KG1 (cell line): Measurements from ENCODE around the gene EPAS1.

Experiments
- DNase-seq: peaks from one replicate; lab custom pipeline; 2025; lab: John Stamatoyannopoulos, UW

Gene EPAS1

DNA sequence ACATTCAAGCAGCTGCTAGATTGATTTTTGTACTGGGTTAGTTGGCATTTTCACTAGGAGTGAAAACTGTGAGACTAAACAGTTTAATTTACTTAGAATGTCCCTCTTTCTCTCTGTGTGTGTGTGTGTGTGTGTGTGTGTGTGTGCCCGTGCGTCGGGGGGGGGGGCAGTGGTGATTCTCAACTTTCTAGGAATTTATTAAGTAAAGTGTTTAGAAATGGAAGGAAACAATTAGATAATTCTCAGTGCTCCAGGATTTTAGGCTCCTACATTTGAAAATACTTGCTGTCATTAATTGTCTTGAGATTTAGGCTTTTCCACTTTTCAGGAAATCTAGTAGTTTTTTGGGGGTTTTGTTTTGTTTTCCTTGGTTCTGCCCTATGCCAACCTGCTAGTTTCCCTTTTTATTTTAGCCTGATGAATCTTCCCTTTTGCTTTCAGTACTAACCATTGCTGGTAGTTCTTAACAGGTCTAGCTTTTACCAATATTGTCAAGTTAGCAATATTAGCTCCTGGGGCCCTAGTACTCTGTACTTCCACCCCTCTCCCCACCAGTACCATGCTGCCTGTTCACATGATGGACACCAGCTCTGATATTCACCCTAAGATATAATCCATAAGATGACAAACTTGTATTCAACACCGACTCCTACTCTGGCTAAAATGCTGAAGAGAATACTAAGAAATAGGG, 4.9 kb downstream of the EPAS1 start:
- no peak for DNase-seq

DNA sequence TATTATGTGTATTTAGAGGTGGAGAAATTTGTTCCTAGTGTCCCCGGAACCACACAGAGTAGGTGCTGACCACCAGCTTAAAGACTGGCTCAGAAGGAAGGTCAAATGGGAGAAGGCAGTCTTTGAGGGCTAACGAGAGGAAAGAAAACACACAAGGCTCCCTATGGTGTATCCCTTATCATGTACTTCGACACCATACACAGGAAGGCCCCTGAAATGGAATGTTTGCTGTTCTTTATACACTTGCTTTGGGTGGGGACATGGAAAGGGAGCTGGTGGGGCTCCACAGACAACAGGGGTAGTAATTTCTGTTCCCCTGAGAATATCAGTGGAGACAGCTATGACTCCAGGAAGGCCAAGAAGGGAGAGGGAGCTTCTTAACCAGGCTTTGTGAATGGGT, 6.0 kb downstream of the EPAS1 start:
- DNase-seq = no peak

DNA sequence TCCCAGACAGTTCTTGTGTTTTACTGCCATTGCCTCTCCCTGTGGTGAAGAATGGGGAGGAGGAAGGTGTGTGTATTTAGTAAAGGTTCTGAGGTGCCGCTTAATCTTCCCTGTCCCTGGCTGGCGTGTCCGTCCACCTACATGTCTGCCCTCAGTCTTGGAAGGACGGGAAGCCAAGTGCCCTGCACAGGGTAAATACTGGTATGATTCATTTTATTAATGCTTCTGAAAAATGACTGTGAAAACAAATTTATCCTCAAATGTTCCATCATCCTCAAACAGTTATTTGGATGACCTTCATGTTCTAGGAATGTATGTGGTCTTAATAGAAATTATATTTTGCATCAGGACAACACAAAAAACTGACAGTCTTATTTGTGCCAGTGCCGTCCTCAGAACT, 6.6 kb downstream of the EPAS1 start:
- no peak for DNase-seq

DNA sequence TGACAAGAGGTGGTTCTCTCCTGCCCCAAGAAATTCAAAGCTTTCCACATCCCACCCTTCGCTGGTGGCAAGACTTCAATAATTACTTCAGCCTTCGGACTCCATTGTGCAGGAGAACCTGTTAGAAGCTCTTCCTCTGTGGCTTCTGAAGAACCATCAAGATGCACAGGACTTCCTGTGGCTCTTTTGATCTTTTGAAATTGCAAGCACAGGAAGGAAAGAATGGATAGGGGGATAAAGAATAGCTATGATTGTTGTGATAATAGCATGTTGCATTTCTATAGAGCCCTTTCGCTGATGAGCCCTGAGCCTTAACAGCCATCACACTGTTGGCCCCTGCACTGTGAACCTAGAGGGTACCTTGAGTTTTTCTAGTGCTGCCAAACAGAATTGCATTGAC, 7.4 kb downstream of the EPAS1 start:
- no peak for DNase-seq

DNA sequence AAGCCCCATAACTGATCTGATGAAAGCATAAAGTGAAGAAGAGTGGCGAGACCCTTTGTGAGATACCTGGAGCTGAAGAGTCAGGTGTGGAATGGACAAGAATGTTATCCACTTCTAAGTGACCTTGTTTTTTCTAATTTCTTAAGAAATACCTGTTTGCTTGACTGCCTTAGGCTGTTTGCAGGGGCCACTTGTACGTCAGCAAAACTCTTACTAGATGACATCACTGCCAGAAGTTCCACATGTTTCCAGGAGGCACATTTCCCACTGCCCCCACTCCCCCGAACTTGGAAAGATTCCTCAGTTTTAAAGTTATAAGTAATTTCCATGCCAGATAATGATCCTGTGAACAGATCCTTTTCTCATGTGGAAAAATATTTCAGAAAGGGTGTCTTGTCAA, 8.0 kb downstream of the EPAS1 start:
- DNase-seq = no peak

DNA sequence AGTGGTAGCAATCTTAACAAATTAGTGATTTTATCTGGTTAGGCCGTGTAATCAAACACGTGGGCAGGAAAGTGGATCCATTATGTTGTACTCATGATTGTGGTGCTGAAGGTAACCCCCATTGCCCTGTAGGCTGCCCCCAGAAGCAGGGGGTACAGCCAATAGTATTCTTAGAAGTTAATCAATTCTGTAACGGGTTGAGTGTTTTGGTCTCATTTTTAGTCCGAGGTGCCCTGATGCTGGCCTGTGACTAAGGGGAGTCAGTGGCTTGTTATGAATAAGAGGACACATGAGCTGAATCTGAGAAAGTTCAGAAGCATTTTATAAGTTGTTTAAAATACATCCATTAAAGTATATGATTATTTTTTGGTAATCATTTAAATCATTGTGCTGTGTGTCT, 8.6 kb downstream of the EPAS1 start:
- no peak for DNase-seq

DNA sequence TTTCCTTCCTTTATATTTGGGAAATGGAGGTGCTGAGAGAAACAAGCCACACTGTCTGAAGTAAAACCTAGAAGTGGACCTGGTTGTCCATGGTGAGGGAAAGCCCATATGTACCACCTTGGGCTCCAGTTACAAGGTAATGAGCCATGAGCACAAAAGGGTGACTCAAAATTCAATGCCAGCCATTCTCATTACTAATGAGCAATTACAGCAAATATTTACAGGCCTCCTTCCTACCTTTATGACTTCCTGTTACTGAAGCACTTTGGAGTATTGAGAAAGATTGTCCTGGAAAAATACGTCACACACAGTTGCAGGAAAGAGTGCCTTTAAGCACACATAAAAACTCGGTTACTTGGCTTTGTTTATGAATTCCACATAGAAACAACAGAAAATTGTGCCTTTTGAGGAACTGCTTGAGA, 9.1 kb downstream of the EPAS1 start:
- DNase-seq = no peak

DNA sequence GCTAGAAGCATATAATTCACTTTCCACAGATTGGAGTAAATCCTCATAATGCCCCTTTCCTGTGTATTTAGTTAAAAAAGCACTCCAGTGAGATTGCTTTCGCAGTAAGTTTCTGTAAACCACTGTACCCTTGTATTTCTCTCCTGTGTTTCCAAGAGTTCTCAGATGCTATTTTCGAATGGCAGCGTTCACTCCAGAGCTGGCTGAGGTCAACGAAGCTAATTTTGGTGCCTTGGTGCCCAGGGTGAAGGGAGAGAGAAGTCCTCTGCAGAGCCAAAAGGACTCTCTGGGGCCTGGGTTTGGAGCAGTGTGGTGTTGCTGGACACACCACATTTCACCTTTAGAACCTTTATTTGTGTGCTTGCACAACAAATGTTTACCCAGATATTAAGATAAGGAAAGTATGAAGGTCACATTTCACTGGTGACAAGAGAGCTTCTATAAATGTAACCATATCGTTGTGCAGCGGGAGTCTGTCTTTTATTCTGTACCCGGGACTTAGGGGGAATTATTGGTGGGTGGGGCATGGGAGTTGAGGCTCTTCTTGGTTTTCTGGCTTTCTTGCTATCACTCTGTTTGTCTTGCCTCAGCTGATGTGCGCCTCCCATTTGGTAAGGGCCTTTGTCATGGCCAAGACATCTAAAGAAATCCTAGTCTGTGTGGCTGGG, 9.9 kb downstream of the EPAS1 start:
- DNase-seq = no peak

DNA sequence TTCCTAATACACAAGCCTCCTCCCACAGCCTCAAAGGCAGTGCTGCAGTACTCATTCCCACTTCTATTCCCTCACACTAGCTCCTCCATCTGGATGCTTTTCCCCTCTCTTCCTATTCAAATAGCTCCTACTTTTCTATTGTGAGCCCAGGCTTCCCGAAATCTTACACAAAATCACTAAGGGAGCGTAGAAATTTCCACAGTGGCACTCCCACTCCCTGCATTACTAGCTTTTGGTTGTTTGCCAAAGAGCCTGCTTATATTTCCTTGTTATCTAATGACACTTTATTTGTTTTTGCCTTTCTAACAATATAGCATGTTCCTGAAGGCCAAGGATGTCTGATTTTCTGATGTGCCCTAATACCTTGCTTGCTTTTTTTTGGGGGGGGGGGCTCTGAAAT, 10.9 kb downstream of the EPAS1 start:
- no peak for DNase-seq

DNA sequence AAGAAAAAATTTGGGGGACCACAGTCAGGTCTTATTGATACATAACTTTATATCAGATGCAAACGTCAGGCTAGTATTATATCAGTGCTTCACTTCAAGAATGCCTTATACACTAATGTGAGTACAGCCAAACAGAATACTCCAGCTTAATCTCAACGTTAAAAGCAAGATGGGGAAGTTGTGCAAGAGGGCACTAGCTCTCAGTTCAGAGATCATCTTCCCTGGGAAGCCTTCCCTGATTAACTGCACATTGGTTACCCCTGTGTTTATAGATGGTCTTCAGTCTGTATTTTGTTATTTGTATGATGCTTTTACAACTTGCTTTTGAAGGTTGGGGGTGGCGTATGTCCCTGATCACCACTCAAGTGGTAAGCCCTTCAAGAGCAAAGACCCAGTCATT, 11.4 kb downstream of the EPAS1 start:
- DNase-seq = no peak

DNA sequence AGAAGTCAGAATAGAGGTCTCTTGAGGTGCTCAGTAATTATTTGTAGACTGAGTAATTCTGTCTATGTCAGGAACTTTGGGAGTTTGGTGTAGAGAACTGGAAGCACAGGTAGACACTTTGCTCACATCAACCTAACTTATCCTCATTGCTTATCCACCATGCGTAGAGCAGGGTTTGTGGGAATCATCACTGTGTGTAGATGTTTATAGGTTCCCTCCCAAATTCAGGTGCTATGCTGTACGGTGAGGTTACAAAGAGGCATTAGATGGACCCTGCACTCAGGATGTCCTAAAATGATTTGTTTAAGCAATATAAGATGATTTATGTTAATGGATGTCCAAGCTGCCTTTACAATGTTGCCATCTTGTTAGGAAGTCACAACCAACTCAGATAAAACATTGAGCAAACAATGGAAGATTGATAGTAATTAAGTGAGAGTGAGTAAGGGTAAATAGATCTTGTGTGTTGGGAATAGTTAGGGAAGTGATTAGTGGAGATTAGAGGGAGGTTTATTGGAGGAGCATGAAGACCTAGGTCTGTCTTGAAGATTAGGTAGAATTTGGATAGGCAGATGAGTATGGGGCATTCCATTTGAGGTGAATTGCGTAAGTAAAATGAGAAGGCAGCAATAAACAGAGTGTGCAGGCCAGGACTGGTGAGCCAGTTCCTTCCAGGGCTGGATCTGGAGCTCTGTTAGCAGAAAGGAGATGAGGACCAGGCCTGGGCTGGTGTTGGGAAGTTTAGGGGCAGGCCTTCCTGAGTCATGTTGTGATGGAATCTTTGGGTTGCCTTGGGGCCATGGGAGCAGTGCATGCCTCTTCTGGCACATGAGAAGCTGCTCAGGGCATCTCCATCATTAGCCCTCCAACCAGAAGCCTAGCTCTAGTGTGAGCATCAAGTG, 12.1 kb downstream of the EPAS1 start:
- DNase-seq = no peak

DNA sequence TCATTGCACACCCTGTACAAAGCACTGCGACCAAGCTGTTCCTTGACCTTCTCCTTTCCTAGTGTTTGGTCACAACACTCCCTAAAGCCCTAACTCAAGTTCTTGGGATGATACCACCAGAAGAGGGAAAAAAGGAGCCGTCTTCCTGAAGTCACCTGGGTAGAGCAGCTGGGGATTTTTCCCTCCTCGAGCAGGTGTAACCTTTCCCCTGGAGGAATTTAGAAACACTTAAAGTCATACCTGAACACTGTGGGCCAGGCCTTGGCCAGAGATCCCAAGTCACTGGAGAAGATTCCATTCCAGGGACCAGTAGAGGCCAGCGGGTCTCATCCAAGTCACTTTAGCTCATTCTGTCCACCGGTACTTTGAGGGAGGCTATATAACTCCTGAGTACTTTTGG, 13.2 kb downstream of the EPAS1 start:
- no peak for DNase-seq

DNA sequence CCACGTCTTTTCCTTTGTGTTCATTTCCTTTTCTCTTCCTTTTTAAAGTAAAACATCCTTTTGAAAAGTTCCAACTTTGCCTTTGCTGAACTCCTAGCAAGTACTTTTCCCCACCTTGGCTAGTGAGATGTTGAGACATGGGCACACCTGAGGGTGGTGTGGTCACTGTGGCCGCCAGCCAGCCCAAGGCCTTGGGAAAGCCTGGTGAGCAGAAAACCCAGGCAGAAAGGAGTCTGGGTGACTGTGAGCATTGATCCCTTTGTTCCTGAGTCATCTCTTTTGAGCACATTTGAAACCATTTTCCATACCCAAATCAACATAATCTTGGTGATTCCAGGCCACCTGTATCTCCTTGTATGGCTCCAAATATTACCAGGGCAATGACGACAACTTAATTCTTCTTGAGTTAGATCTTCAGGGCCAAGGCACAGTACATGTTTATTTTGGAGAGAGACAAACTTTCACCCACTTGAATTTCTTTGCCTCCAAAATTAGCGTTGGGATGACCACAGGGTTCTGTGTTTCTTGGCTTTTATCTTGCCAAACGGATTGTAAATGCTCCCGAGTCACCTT, 14.5 kb downstream of the EPAS1 start:
- no peak for DNase-seq

DNA sequence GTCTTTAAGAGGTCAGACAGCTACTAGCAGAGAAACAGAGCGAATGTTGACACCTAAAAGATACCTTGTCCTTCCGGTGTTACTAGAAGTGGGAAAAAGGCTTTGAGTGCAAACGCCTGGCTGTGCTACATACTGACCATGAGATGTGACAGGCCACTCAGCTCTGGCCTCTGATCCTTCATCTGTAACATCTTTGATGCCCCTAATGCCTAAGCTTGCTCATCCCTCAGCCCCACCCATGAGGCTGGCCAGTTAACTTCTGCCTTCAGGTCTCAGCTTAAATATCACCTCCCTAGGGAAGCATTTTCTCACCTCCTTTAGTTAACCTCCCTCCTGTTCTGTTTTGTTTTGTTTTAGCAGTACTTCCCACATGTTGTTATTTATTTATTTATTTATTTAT, 15.9 kb downstream of the EPAS1 start:
- DNase-seq = no peak

DNA sequence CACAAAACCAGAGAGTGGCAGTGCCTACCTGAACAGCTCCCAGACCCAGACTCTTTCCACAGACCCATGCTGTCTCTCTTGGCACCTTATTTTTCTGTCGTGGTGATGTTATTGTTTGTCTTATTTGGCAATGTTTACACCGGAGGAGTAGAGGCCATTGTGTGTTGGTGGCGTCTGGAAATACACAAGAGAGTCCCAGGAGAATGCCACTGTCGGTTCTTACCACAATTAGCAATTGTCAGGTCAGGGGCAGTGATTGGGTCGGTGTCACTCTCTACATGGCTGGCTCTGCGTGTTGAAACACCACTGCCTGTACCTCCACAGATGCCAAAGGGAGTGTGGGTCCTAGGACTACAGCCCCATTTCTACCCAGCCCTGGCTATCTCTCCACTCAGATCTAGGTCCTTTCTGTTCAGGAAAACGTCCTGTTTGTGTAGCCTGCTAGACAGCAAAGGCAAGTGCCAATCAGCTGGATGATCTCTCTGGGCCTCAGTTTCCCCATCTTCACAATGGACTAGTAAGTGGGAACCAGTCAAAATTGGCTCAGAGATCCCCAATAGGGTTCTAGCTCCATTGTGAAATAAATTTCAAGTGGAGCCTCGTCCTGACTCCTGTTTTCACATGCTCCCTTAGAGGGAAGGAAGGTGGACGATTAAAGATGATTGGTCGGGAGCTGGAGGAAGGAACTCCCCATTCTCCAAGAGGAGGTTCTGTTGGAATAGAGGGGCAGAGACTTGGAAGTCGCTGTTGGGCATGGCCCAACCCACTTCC, 17.0 kb downstream of the EPAS1 start:
- DNase-seq = no peak

DNA sequence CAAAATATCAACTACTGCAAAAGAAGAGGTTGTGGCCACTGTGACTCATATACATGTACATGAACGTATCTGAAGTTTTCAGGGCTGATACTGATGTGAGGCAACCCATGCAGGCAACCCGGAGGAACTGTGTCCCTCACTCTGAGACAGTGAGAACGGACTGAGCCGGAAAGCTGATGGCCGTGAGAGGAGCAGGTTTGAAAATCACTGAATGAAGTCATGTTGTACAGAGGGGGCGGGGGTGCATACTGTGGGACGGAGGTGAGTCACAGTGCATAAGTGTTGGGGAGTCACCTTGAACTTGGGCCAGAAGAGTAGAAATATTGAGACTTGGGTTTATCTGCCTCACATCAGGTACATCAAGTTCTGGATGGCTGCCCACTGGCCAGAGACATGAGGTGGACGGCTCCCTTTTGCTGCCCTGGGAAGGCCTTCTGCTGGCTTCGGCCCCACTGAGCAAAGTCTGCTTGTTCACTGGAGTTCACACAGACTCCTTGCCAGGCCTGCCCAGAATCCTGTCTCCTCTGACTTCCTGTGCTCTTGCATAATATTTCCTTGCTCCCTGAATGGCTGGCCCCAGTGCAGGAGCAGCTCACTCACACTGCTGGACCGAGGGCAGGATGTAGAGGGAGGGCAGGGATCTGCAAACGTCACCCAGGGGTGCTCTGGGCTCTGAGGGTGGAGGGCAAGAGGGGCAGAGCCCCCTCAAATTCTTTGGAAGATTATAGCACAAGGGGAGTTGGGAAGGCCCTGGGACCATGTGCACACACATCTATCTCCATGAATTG, 18.1 kb downstream of the EPAS1 start:
- no peak for DNase-seq

DNA sequence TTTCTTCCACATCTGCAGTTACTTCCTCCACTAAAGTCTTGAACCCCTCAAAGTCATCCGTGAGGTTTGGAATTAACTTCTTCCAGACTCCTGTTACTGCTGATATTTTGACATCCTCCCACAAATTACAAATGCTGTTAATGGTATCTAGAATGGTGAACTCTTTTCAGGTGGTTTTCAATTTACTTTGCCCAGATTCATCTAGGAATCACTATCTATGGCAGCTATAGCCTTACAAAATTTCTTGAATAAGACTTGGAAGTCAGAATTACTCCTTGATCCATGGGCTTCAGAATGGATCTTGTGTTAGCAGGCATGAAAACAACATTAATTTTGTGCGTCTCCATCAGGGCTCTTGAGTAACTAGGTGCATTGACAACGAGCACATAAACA, 19.9 kb downstream of the EPAS1 start:
- no peak for DNase-seq

DNA sequence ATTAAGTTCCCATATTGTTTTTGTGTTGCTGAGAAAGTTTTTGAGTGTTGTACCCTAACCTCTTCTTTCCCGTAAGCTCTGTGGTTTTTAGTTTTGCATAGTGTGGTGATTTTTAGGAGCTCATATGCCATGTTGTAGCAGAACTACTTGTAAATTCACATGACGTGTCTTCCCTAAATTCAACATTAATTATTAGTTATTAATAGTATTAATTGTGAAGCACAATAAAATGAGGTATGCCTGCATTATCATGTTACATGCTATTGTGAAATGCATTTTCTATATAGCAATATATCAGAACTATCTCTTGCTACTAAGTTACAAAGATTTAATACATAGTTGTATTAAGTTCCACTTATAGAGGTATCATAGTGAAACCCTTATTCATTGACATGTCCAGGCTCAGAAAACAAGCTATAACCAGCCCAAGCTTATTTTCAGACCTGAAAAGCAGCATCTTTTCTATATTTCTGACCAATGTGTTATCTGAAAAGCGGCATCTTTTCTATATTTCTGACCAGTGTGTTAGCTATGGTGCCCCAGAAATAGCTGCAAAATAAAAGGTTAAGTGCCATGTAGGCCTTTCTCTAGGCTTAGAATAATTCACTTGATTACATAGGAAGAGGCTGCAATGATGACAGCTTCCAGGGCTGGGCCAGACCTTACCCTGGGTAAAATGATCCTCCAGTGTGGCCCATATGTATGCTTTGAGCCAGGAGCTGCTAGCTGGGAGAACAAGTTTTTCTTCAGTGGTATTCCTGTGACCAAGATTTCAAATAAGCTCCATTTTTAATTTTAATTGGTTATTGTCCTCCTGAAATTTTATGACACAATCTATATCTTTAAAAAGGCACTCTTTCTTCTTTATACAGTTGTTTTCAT, 21.6 kb downstream of the EPAS1 start:
- DNase-seq = no peak

DNA sequence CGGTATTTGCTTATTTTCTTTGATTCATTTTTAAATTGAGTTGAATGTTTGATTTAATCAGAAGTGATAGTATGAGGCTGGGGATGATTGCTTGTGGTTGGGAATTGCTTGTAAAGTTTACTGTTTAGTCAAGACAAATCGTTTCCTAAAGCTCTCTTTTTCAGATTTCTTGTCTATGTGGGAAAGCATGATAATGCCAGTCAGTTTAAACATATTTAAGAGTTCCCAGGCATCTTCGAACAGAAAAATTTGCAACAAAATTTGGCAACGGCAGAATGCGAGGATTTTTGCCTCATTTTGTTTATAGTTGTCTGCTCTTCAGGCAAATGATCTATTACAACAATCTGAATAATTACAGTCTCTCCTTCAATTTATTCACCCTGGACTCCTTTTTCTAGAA, 22.5 kb downstream of the EPAS1 start:
- DNase-seq = no peak

DNA sequence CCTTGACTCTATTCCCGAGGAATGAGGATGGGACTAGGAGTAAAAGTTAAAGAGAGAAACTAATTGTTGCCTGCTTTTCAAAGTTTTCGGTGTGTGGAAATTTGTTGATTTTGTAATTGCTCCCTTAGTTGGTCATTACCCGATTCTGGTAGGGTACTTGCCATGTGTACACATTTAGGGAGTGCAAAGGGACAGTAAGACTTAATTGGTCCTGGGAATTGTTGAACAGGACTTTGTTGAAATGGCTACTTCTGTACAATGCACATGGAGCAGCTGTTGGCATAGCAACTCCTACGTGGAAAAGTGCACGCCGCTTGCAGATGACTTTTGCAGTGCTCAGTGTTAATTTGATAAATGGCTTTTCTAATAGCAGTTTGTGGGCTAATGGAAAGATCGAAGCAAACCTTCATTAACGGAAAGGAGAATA, 22.9 kb downstream of the EPAS1 start:
- DNase-seq = no peak
